HG03442 (cell line): ENCODE measurements around the gene SEPTIN6.
"Not testable (repeated sequence)": the region's sequence is repeated elsewhere in the genome, so short reads cannot be mapped to it uniquely, and the experiment has no call there.

Experiments
- ATAC-seq: cut with Tn5 transposase; IDR thresholded peaks from one replicate; pipeline ENCODE4 v1.9.1; 2021; ENCODE audit warnings: mild to moderate bottlenecking, moderate library complexity; ENCODE audit not compliant: unreplicated experiment

SEPTIN6 gene

GRCh38 chrX:119692191-119693039, 553 bp downstream of the SEPTIN6 start:
- no peak for ATAC-seq

- no peak for ATAC-seq
Observed at GRCh38 chrX:119690921-119691716, 1.8 kb downstream of the SEPTIN6 start.

GRCh38 chrX:119688911-119689321, 4.1 kb downstream of the SEPTIN6 start:
- ATAC-seq, result no peak

- no peak for ATAC-seq
Observed at GRCh38 chrX:119687661-119688413, 5.1 kb downstream of the SEPTIN6 start.

- ATAC-seq, result peak; percentile 34
Observed at GRCh38 chrX:119686087-119686691, 6.8 kb downstream of the SEPTIN6 start.

- ATAC-seq, result peak; percentile 33
Observed at GRCh38 chrX:119685225-119686066, 7.5 kb downstream of the SEPTIN6 start.

- no peak for ATAC-seq
Observed at GRCh38 chrX:119684916-119685224, 8.1 kb downstream of the SEPTIN6 start.

- ATAC-seq, result not testable (repeated sequence)
Observed at GRCh38 chrX:119684312-119684711, 8.7 kb downstream of the SEPTIN6 start.

GRCh38 chrX:119682019-119682989, 10.7 kb downstream of the SEPTIN6 start:
- ATAC-seq, result no peak

GRCh38 chrX:119677654-119677981, 15.3 kb downstream of the SEPTIN6 start:
- ATAC-seq, result no peak

- ATAC-seq, result no peak
Observed at GRCh38 chrX:119676949-119677653, 15.9 kb downstream of the SEPTIN6 start.

- ATAC-seq, result no peak
Observed at GRCh38 chrX:119673336-119673735, 19.6 kb downstream of the SEPTIN6 start.

- no peak for ATAC-seq
Observed at GRCh38 chrX:119672426-119672825, 20.5 kb downstream of the SEPTIN6 start.

GRCh38 chrX:119669424-119670037, 23.4 kb downstream of the SEPTIN6 start:
- ATAC-seq, result no peak

GRCh38 chrX:119667111-119667878, 25.7 kb downstream of the SEPTIN6 start:
- ATAC-seq, result no peak

GRCh38 chrX:119664877-119665276, 28.1 kb downstream of the SEPTIN6 start:
- not testable (repeated sequence) for ATAC-seq

GRCh38 chrX:119661486-119661885, 31.5 kb downstream of the SEPTIN6 start:
- ATAC-seq, result no peak
